Esophagus muscularis mucosa (tissue), 4 donors: Measurements from ENCODE around the gene PTMS. TPM values are rescaled to one million over a fixed set of nuclear protein-coding genes. Genes with fewer than 3 reads are reported as not detected.

Experiments used
- DNase-seq: peaks from one replicate; pipeline ENCODE4 v3.0.0-alpha.2; 2017; ENCODE audit errors: extremely low spot score
- H3K27ac ChIP-seq, 4 donors: fragments of 200-600 bp; sonication (generic); replicated peaks in 1 of 4; 1 replicate in 3 of 4; 2 replicates in 1 of 4; pipeline ENCODE4 v1.5.1; 2016 to 2019; ENCODE audit warnings: mild to moderate bottlenecking in 1 of 4
- H3K27me3 ChIP-seq, 4 donors: fragments of 200-600 bp; sonication (generic); one replicate each; pipeline versions ENCODE4 v1.5.1 to v1.6.0; 2016 to 2019
- H3K36me3 ChIP-seq, 4 donors: fragments of 200-600 bp; sonication (generic); one replicate each; pipeline ENCODE4 v1.5.1; 2016 to 2019
- H3K4me1 ChIP-seq, 4 donors: fragments of 200-600 bp; sonication (generic); one replicate each; pipeline ENCODE4 v1.5.1; 2016 to 2019
- H3K4me3 ChIP-seq, 4 donors: fragments of 200-600 bp; sonication (generic); 1 replicate in 2 of 4; 2 replicates in 2 of 4; pipeline ENCODE4 v1.5.1; 2016 to 2019; ENCODE audit warnings: mild to moderate bottlenecking in 4 of 4, moderate library complexity in 1 of 4
- H3K9me3 ChIP-seq, 4 donors: fragments of 200-600 bp; sonication (generic); 1 replicate in 3 of 4; 2 replicates in 1 of 4; pipeline ENCODE4 v1.5.1; 2016 to 2019
- EP300 ChIP-seq: sonication (generic); formaldehyde crosslinking; IDR thresholded peaks from one replicate; pipeline ENCODE4 v1.6.1; 2017; ENCODE audit warnings: antibody characterized with exemption
- POLR2A ChIP-seq: fragments of 450-650 bp; IDR thresholded peaks from one replicate; pipeline ENCODE4 v1.6.1; 2017; ENCODE audit warnings: antibody characterized with exemption, moderate library complexity, mild to moderate bottlenecking, low read depth
- POLR2AphosphoS5 ChIP-seq, 2 donors: sonication (generic); formaldehyde crosslinking; IDR thresholded peaks; one replicate each; pipeline ENCODE4 v1.6.1; 2017; ENCODE audit warnings: antibody characterized with exemption in 2 of 2
- WGBS: methylation state at CpG from one replicate; pipeline ENCODE4 v1.1.5; 2018; 5-methylcytosine and 5-hydroxymethylcytosine counted together
- intact Hi-C: fragments of 100-400 bp; cut with DNase I; formaldehyde crosslinking; loops from one replicate; pipeline ENCODE4 v1.15.1; 2023
- total RNA-seq, 4 donors: library from RNA; depleted of rRNA; stranded (reverse); fragments of >200 nt; gene quantifications; one replicate each; pipeline versions ENCODE4 v1.1.0 to v1.2.1, GENCODE V29; 2016
- TF ChIP-seq, protein P1 (sequence below), 3 experiments: fragments of 200-600 bp in 2 of 3; fragments of 450-650 bp in 1 of 3; sonication (generic) in 2 of 3; IDR thresholded peaks; one replicate each; pipeline ENCODE4 v1.5.1; 2017 to 2019; ENCODE audit warnings: antibody characterized with exemption in 3 of 3, mild to moderate bottlenecking in 2 of 3, moderate library complexity in 1 of 3

The PTMS gene
- total RNA-seq, 4 donors from 2014 or later: 256 to 419 (median 338) TPM

DNA sequence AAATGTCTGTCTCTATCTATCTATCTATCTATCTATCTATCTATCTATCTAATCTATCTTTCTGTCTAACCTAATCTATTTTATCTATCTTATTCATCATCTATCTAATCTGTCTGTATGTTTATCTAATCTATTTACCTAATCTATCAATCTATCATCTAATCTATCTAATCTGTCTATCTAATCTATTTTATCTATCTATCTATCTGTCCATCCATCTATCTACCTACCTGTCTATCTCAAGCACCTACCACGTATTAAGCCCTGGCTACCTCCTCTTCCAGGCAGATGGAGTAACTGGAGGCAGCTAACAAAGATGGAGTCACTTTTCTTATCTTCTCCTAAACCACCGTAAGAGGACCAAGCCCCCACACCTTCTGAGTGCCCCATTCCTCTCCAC is 28.9 kb downstream of the PTMS start:
- WGBS: 79% methylated on average over 2 of the region's 2 CpGs
- intact Hi-C loops: no loop called here

DNA sequence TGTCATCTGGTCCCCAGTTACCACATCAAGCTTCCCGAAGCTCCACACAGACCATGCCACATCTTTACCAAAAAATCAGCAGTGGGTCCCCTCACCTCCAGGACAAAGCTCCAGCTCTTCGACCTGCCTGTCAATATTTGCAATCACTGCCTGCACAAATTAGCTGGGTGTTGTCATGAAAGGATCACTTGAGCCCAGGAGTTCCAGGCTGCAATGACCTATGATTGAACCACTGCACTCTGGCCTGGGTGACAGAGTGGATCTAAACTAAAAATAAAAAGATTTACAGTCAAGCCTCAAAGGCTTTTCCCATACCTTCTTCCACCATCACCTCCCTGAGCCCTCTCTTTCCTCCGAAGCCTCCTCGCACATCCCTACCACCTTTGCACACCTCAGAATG is 30.4 kb downstream of the PTMS start:
- Histone ChIP-seq H3K27ac (no peak overlapping the region), H3K4me3 (no peak overlapping the region), H3K4me1 (peaks cover 0 to 12% (median 6%) of the 10 kb centered on the region in 4 donors), H3K36me3 (no peaks in the 10 kb centered on the region), H3K27me3 (peaks cover 0 to 5% (median 0%) of the 10 kb centered on the region in 4 donors), H3K9me3 (no peaks in the 10 kb centered on the region)
- intact Hi-C loops: no loop called here
- WGBS: 93% methylated on average over 4 of the region's 4 CpGs
- no peak for DNase-seq
- TF ChIP-seq, protein P1, sequence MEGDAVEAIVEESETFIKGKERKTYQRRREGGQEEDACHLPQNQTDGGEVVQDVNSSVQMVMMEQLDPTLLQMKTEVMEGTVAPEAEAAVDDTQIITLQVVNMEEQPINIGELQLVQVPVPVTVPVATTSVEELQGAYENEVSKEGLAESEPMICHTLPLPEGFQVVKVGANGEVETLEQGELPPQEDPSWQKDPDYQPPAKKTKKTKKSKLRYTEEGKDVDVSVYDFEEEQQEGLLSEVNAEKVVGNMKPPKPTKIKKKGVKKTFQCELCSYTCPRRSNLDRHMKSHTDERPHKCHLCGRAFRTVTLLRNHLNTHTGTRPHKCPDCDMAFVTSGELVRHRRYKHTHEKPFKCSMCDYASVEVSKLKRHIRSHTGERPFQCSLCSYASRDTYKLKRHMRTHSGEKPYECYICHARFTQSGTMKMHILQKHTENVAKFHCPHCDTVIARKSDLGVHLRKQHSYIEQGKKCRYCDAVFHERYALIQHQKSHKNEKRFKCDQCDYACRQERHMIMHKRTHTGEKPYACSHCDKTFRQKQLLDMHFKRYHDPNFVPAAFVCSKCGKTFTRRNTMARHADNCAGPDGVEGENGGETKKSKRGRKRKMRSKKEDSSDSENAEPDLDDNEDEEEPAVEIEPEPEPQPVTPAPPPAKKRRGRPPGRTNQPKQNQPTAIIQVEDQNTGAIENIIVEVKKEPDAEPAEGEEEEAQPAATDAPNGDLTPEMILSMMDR (IDR thresholded peaks at IDR 0.05): no peak
- TF ChIP-seq POLR2A (no peak), EP300 (no peak), POLR2AphosphoS5 (IDR thresholded peaks at IDR 0.05) (no peak)

More for the DNA sequence above, 28.9 kb downstream of the PTMS start:
- Histone ChIP-seq H3K36me3 (no peaks in the 10 kb centered on the region), H3K27ac (no peak overlapping the region), H3K27me3 (peaks cover 0 to 5% (median 0%) of the 10 kb centered on the region in 4 donors), H3K4me1 (peaks cover 0 to 12% (median 6%) of the 10 kb centered on the region in 4 donors), H3K9me3 (no peaks in the 10 kb centered on the region), H3K4me3 (no peak overlapping the region)
- no peak for TF ChIP-seq EP300
- TF ChIP-seq, protein P1 (IDR thresholded peaks at IDR 0.05): no peak
- no peak for TF ChIP-seq POLR2AphosphoS5 (IDR thresholded peaks at IDR 0.05)
- no peak for TF ChIP-seq POLR2A
- no peak for DNase-seq

DNA sequence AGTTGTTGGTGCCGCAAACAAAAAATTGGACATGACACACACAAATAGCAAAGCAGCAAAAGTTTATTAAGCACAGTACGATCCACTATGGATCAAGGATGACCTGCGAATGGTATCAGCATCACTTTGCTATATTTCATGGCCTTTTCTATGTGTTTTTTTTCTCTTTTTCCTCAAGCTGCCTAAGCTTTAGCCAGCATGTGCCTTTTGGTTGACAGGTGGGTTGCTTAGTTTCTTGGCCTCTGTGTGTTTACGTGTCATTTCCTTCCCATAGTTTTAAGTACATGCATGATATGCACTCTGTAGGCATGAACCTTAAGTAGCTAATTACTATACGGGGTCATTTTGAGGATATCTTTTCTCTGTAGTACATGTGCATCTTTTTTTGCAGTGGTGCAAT is 33.0 kb downstream of the PTMS start:
- intact Hi-C loops: no loop called here
- WGBS: 94% methylated on average over 5 of the region's 5 CpGs

DNA sequence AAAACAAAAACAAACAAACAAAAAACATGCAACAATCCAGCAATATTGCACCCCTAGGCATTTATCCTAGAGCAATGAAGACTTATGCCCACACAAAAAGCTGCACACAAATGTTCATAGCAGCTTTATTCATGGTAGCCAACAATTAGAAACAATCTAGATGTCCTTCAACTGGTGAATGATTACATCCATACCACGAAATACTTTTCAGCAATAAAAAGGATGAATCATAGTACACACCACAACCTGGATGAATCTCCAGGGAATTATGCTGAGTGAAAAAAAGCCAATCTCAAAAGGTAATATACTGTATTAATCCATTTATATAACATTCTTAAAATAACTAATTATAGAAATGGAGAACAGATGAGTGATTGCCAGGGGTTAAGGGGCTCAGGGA is 41.0 kb downstream of the PTMS start:
- 83% methylated on average over 1 of the region's 1 CpG for WGBS
- no peak overlapping the region for H3K4me3 ChIP-seq
- no peak for DNase-seq
- H3K9me3 ChIP-seq: no peaks in the 10 kb centered on the region
- H3K27me3 ChIP-seq: no peaks in the 10 kb centered on the region
- H3K36me3 ChIP-seq: no peaks in the 10 kb centered on the region
- intact Hi-C loops: no loop called here
- no peaks in the 10 kb centered on the region for H3K4me1 ChIP-seq
- H3K27ac ChIP-seq: no peak overlapping the region
- TF ChIP-seq, protein P1 (IDR thresholded peaks at IDR 0.05): no peak
- TF ChIP-seq EP300: no peak
- no peak for TF ChIP-seq POLR2AphosphoS5 (IDR thresholded peaks at IDR 0.05)

More for the DNA sequence above, 33.0 kb downstream of the PTMS start:
- no peak for DNase-seq
- H3K9me3 ChIP-seq: no peaks in the 10 kb centered on the region
- TF ChIP-seq, protein P1 (IDR thresholded peaks at IDR 0.05): no peak
- no peak for TF ChIP-seq POLR2AphosphoS5 (IDR thresholded peaks at IDR 0.05)
- no peak for TF ChIP-seq POLR2A
- TF ChIP-seq EP300: no peak
- no peaks in the 10 kb centered on the region for H3K4me1 ChIP-seq
- H3K36me3 ChIP-seq: no peaks in the 10 kb centered on the region
- H3K27me3 ChIP-seq: peaks cover 0 to 5% (median 0%) of the 10 kb centered on the region in 4 donors
- H3K27ac ChIP-seq: no peak overlapping the region
- H3K4me3 ChIP-seq: no peak overlapping the region

DNA sequence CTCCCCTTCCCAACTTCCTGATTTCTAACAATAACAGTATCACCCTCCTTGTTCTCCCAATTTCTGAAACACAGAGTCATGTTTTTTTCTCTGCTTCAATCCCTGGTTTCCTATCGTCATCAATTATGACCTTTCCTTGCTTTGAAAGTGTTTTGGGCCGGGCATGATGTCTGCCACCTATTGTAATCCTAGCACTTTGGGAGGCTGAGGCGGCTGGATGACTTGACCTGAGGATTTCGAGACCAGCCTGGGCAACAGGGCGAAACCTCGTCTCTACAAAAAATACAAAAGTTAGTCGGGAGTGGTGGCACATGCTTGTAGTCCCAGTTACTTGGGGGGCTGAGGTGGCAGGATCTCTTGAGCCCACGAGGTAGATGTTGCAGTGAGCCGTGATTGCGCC is 42.9 kb downstream of the PTMS start:
- intact Hi-C loops: no loop called here
- TF ChIP-seq POLR2A: no peak
- TF ChIP-seq EP300: no peak
- no peak for TF ChIP-seq POLR2AphosphoS5 (IDR thresholded peaks at IDR 0.05)
- TF ChIP-seq, protein P1 (IDR thresholded peaks at IDR 0.05): no peak
- H3K4me1 ChIP-seq: no peaks in the 10 kb centered on the region
- H3K36me3 ChIP-seq: no peaks in the 10 kb centered on the region
- no peak overlapping the region for H3K27ac ChIP-seq
- 79% methylated on average over 10 of the region's 10 CpGs for WGBS
- no peaks in the 10 kb centered on the region for H3K9me3 ChIP-seq
- no peak for DNase-seq
- no peak overlapping the region for H3K4me3 ChIP-seq
- no peaks in the 10 kb centered on the region for H3K27me3 ChIP-seq
